Activated CD4-positive, alpha-beta T cell treated with anti-CD3 and anti-CD28 coated beads for 36 hours (primary cell): Measurements from ENCODE around the gene BANF2. TPM values are rescaled to one million over a fixed set of nuclear protein-coding genes. Genes with fewer than 3 reads are reported as not detected.

Experiments used
- ATAC-seq: fragments of 200-7000 bp; cut with Tn5 transposase; one replicate; pipeline ENCODE4 v1.10.0; 2021; ENCODE audit warnings: mild to moderate bottlenecking, moderate library complexity
- CTCF ChIA-PET: fragments of 350-600 bp; sonication (Branson Sonifier 250); formaldehyde crosslinking; loops from one replicate; lab custom pipeline; 2021; ENCODE audit warnings: antibody characterized with exemption; lab: Charles Lee
- POLR2A ChIA-PET: fragments of 350-600 bp; sonication (Branson Sonifier 250); formaldehyde crosslinking; loops from one replicate; lab custom pipeline; 2021; ENCODE audit warnings: antibody characterized with exemption, inconsistent platforms; lab: Charles Lee
- DNase-seq: peaks from one replicate; pipeline ENCODE4 v3.0.0-alpha.2; 2020
- H3K27ac Mint-ChIP-seq: one replicate; pipeline ENCODE4 v1.8.0; 2021; ENCODE audit warnings: mixed read lengths
- H3K27me3 Mint-ChIP-seq: one replicate; pipeline ENCODE4 v1.8.0; 2021; ENCODE audit warnings: mixed read lengths
- H3K36me3 Mint-ChIP-seq: one replicate; pipeline ENCODE4 v1.8.0; 2021; ENCODE audit warnings: low read depth, mixed read lengths
- H3K4me1 Mint-ChIP-seq: one replicate; pipeline ENCODE4 v1.8.0; 2021; ENCODE audit warnings: mixed read lengths
- H3K4me3 Mint-ChIP-seq: one replicate; pipeline ENCODE4 v1.8.0; 2021; ENCODE audit warnings: mild to moderate bottlenecking, moderate library complexity, mixed read lengths
- H3K9me3 Mint-ChIP-seq: one replicate; pipeline ENCODE4 v1.8.0; 2021; ENCODE audit warnings: low read depth, mixed read lengths
- intact Hi-C, 2 experiments: fragments of 100-400 bp; cut with DNase I in 1 of 2; cut with micrococcal nuclease in 1 of 2; formaldehyde crosslinking; loops; one replicate each; pipeline versions ENCODE4 v1.14.2 to v1.15.1; 2022 to 2024; cut with DNase I, micrococcal nuclease
- total RNA-seq, 2 experiments: library from RNA; stranded (reverse); gene quantifications; one replicate each; pipeline ENCODE4 v1.2.3, GENCODE V29; 2021

The BANF2 gene
- total RNA-seq, 2 experiments from 2014 or later = not detected

GRCh38 chr20:17710379-17711266, 10.9 kb downstream of the BANF2 start:
- Mint-ChIP-seq H3K27ac (no peak overlapping the region), H3K27me3 (no peaks in the 10 kb centered on the region), H3K9me3 (no peaks in the 10 kb centered on the region), H3K4me1 (no peaks in the 10 kb centered on the region), H3K36me3 (no peaks in the 10 kb centered on the region), H3K4me3 (no peak overlapping the region)
- ChIA-PET CTCF (no interaction called here), POLR2A (no interaction called here)
- DNase-seq (no peak), ATAC-seq (no peak)
- intact Hi-C loops = no loop called here

GRCh38 chr20:17711267-17711627, 11.5 kb downstream of the BANF2 start:
- Mint-ChIP-seq H3K27me3 (no peaks in the 10 kb centered on the region), H3K27ac (no peak overlapping the region), H3K4me3 (no peak overlapping the region), H3K4me1 (no peaks in the 10 kb centered on the region), H3K9me3 (no peaks in the 10 kb centered on the region), H3K36me3 (no peaks in the 10 kb centered on the region)
- ChIA-PET POLR2A (no interaction called here), CTCF (no interaction called here)
- DNase-seq = no peak
- intact Hi-C loops = no loop called here
- ATAC-seq = no peak

GRCh38 chr20:17712201-17712600, 12.4 kb downstream of the BANF2 start:
- CTCF ChIA-PET = no interaction called here
- Mint-ChIP-seq H3K27me3 (no peaks in the 10 kb centered on the region), H3K27ac (no peak overlapping the region), H3K4me3 (no peak overlapping the region), H3K4me1 (no peaks in the 10 kb centered on the region), H3K36me3 (no peaks in the 10 kb centered on the region), H3K9me3 (no peaks in the 10 kb centered on the region)
- DNase-seq = no peak
- no peak for ATAC-seq
- intact Hi-C loops = no loop called here
- POLR2A ChIA-PET = no interaction called here

GRCh38 chr20:17712708-17713107, 12.9 kb downstream of the BANF2 start:
- no peak for ATAC-seq
- no peaks in the 10 kb centered on the region for H3K9me3 Mint-ChIP-seq
- no peak for DNase-seq
- H3K36me3 Mint-ChIP-seq = no peaks in the 10 kb centered on the region
- H3K27me3 Mint-ChIP-seq = no peaks in the 10 kb centered on the region
- no peaks in the 10 kb centered on the region for H3K4me1 Mint-ChIP-seq
- ChIA-PET POLR2A (no interaction called here), CTCF (interaction anchor here (0.7 kb wide), 1 partner anchor 30 kb away, joined by 3 read pairs; the partner anchor contains the start of gene RRBP1)
- H3K27ac Mint-ChIP-seq = no peak overlapping the region
- no peak overlapping the region for H3K4me3 Mint-ChIP-seq
- intact Hi-C loops = no loop called here

- ATAC-seq = no peak
- intact Hi-C loops = no loop called here
- H3K36me3 Mint-ChIP-seq = no peaks in the 10 kb centered on the region
Measured at GRCh38 chr20:17714597-17714996, 14.8 kb downstream of the BANF2 start.

DNA sequence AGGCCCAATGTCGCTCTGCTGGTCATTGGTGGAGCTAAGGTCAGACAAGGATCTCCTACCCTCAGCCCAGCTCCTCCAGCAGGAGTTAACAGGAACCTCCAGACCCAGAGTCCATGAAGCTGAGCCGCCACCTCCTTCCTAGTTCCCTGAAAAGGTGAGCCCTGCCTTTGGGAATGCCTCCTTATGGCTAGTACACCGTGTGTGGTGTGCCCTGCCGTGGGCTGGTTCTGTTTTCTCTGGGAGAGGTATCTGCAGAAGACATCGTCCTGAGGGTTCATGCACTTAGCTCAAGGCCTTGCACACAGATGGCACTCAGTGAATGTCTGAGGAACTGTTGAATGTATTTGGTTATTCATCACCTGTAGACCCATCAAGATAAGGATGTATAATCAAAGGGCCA, 15.3 kb downstream of the BANF2 start:
- no peaks in the 10 kb centered on the region for H3K9me3 Mint-ChIP-seq
- no peak overlapping the region for H3K27ac Mint-ChIP-seq
- ChIA-PET CTCF (no interaction called here), POLR2A (no interaction called here)
- no peak for DNase-seq
- no peak overlapping the region for H3K4me3 Mint-ChIP-seq
- H3K27me3 Mint-ChIP-seq = no peaks in the 10 kb centered on the region
- intact Hi-C loops = no loop called here
- no peaks in the 10 kb centered on the region for H3K36me3 Mint-ChIP-seq
- ATAC-seq = no peak
- H3K4me1 Mint-ChIP-seq = no peaks in the 10 kb centered on the region

More at GRCh38 chr20:17714597-17714996, 14.8 kb downstream of the BANF2 start:
- Mint-ChIP-seq H3K4me3 (no peak overlapping the region), H3K4me1 (no peaks in the 10 kb centered on the region), H3K27ac (no peak overlapping the region), H3K27me3 (no peaks in the 10 kb centered on the region), H3K9me3 (no peaks in the 10 kb centered on the region)
- POLR2A ChIA-PET = no interaction called here
- no peak for DNase-seq
- CTCF ChIA-PET = no interaction called here

- no peaks in the 10 kb centered on the region for H3K4me1 Mint-ChIP-seq
- ChIA-PET CTCF (interaction anchor here (1.1 kb wide), 1 partner anchor 33 kb away, joined by 5 read pairs; no protein-coding TSS in a partner anchor), POLR2A (no interaction called here)
- H3K27me3 Mint-ChIP-seq = no peaks in the 10 kb centered on the region
- intact Hi-C loops = no loop called here
- H3K27ac Mint-ChIP-seq = no peak overlapping the region
- no peaks in the 10 kb centered on the region for H3K9me3 Mint-ChIP-seq
- no peak overlapping the region for H3K4me3 Mint-ChIP-seq
- DNase-seq = no peak
- no peak for ATAC-seq
- H3K36me3 Mint-ChIP-seq = no peaks in the 10 kb centered on the region
Measured at GRCh38 chr20:17716331-17716730, 16.6 kb downstream of the BANF2 start.

- ChIA-PET CTCF (interaction anchor here (0.7 kb wide), 1 partner anchor 46 kb away, joined by 3 read pairs; no protein-coding TSS in a partner anchor), POLR2A (no interaction called here)
Measured at GRCh38 chr20:17720755-17721154, 21.0 kb downstream of the BANF2 start.

GRCh38 chr20:17721802-17722486, 22.2 kb downstream of the BANF2 start:
- no peaks in the 10 kb centered on the region for H3K9me3 Mint-ChIP-seq
- no peaks in the 10 kb centered on the region for H3K27me3 Mint-ChIP-seq
- POLR2A ChIA-PET = no interaction called here
- ATAC-seq (no peak), DNase-seq (no peak)
- no peaks in the 10 kb centered on the region for H3K4me1 Mint-ChIP-seq
- no peaks in the 10 kb centered on the region for H3K36me3 Mint-ChIP-seq
- no peak overlapping the region for H3K27ac Mint-ChIP-seq
- CTCF ChIA-PET = no interaction called here
- H3K4me3 Mint-ChIP-seq = no peak overlapping the region
- intact Hi-C loops = no loop called here

More at GRCh38 chr20:17720755-17721154, 21.0 kb downstream of the BANF2 start:
- H3K4me3 Mint-ChIP-seq = no peak overlapping the region
- no peaks in the 10 kb centered on the region for H3K27me3 Mint-ChIP-seq
- no peaks in the 10 kb centered on the region for H3K36me3 Mint-ChIP-seq
- intact Hi-C loops = no loop called here
- H3K9me3 Mint-ChIP-seq = no peaks in the 10 kb centered on the region
- H3K27ac Mint-ChIP-seq = no peak overlapping the region
- ATAC-seq (no peak), DNase-seq (no peak)
- no peaks in the 10 kb centered on the region for H3K4me1 Mint-ChIP-seq

- Mint-ChIP-seq H3K36me3 (no peaks in the 10 kb centered on the region), H3K9me3 (no peaks in the 10 kb centered on the region), H3K27me3 (no peaks in the 10 kb centered on the region), H3K4me3 (no peak overlapping the region), H3K27ac (no peak overlapping the region), H3K4me1 (no peaks in the 10 kb centered on the region)
- intact Hi-C loops = no loop called here
- ATAC-seq (no peak), DNase-seq (no peak)
- POLR2A ChIA-PET = no interaction called here
- CTCF ChIA-PET = no interaction called here
Measured at GRCh38 chr20:17722493-17723300, 22.9 kb downstream of the BANF2 start.

- ChIA-PET CTCF (interaction anchor here (0.6 kb wide), 1 partner anchor 50 kb away, joined by 3 read pairs; no protein-coding TSS in a partner anchor), POLR2A (no interaction called here)
- Mint-ChIP-seq H3K27me3 (no peaks in the 10 kb centered on the region), H3K4me3 (no peak overlapping the region), H3K4me1 (no peaks in the 10 kb centered on the region), H3K9me3 (no peaks in the 10 kb centered on the region), H3K27ac (no peak overlapping the region), H3K36me3 (no peaks in the 10 kb centered on the region)
- ATAC-seq = no peak
- intact Hi-C loops = no loop called here
- no peak for DNase-seq
Measured at GRCh38 chr20:17723301-17723691, 23.5 kb downstream of the BANF2 start.
